PC-9 (cell line): Measurements from ENCODE around the gene RRP9. TPM values are rescaled to one million over a fixed set of nuclear protein-coding genes. Genes with fewer than 3 reads are reported as not detected.

Source experiments
- BruUV-seq: library from RNA; stranded (reverse); fragments of 400-500 nt; replicated peaks from 2 replicates; lab custom pipeline; 2021; lab: Mats Ljungman, UMichigan
- CTCF ChIA-PET: fragments of 300-600 bp; sonication (Branson Sonifier 250); formaldehyde crosslinking; loops from one replicate; lab custom pipeline; 2022; ENCODE audit warnings: antibody characterized with exemption; lab: Charles Lee
- POLR2A ChIA-PET: fragments of 300-600 bp; sonication (Branson Sonifier 250); formaldehyde crosslinking; loops from one replicate; lab custom pipeline; 2022; ENCODE audit warnings: antibody characterized with exemption; ENCODE audit not compliant: unreplicated experiment; lab: Charles Lee
- DNase-seq, 2 experiments: peaks; one replicate each; pipeline versions ENCODE4 v3.0.0 to v3.0.0-alpha.2; 2015 to 2022; ENCODE audit warnings: mixed read lengths in 1 of 2
- H2AFZ ChIP-seq: fragments of 200-600 bp; sonication (generic); 2 replicates; pipeline ENCODE4 v1.8.1; 2017; ENCODE audit warnings: antibody characterized with exemption
- H3F3A ChIP-seq: fragments of 200-600 bp; sonication (generic); 2 replicates; pipeline ENCODE4 v1.8.1; 2017; ENCODE audit warnings: antibody characterized with exemption, mild to moderate bottlenecking, low read depth; ENCODE audit not compliant: insufficient read depth
- H3K27ac ChIP-seq: fragments of 200-600 bp; sonication (generic); 2 replicates; pipeline ENCODE4 v1.6.1; 2016; ENCODE audit warnings: mixed run types
- H3K27me3 ChIP-seq: fragments of 200-600 bp; sonication (generic); 2 replicates; pipeline ENCODE4 v1.6.1; 2016; ENCODE audit warnings: low read depth, mixed run types; ENCODE audit not compliant: insufficient read depth
- H3K36me3 ChIP-seq: fragments of 200-600 bp; sonication (generic); 2 replicates; pipeline ENCODE4 v1.6.1; 2016; ENCODE audit warnings: low read depth, mixed run types
- H3K4me1 ChIP-seq: fragments of 200-600 bp; sonication (generic); replicated peaks from 2 replicates; pipeline ENCODE4 v1.6.1; 2016; ENCODE audit warnings: mixed run types; ENCODE audit not compliant: insufficient read depth
- H3K4me2 ChIP-seq: fragments of 200-600 bp; sonication (generic); 2 replicates; pipeline ENCODE4 v1.6.1; 2017; ENCODE audit warnings: mixed run types
- H3K4me3 ChIP-seq: fragments of 200-600 bp; sonication (generic); 2 replicates; pipeline ENCODE4 v1.6.1; 2016; ENCODE audit warnings: mixed run types
- H3K79me2 ChIP-seq: fragments of 200-600 bp; sonication (generic); 2 replicates; pipeline ENCODE4 v1.6.1; 2017; ENCODE audit warnings: low read depth, mixed run types
- H3K9me2 ChIP-seq: fragments of 200-600 bp; sonication (generic); 2 replicates; pipeline ENCODE4 v1.8.1; 2017; ENCODE audit warnings: mild to moderate bottlenecking; ENCODE audit not compliant: insufficient read depth
- H3K9me3 ChIP-seq: fragments of 200-600 bp; sonication (generic); 2 replicates; pipeline ENCODE4 v1.8.1; 2016; ENCODE audit warnings: low read depth; ENCODE audit not compliant: insufficient read depth
- H4K20me1 ChIP-seq: fragments of 200-600 bp; sonication (generic); 2 replicates; pipeline ENCODE4 v1.8.1; 2017; ENCODE audit not compliant: insufficient read depth
- CTCF ChIP-seq: fragments of 200-600 bp; sonication (generic); conservative IDR thresholded peaks from 2 replicates; pipeline ENCODE4 v1.6.1; 2017; ENCODE audit warnings: mixed run types, antibody characterized with exemption, mild to moderate bottlenecking, moderate library complexity
- EZH2 ChIP-seq: fragments of 200-600 bp; sonication (generic); IDR thresholded peaks from 2 replicates; pipeline ENCODE4 v1.8.0; 2017; ENCODE audit warnings: antibody characterized with exemption, low read depth
- intact Hi-C: fragments of 100-400 bp; cut with micrococcal nuclease; formaldehyde crosslinking; loops from one replicate; pipeline ENCODE4 v1.10.0; 2022; ENCODE audit not compliant: unreplicated experiment
- total RNA-seq: library from RNA; stranded (reverse); gene quantifications from 2 replicates; pipeline ENCODE4 v1.2.3, GENCODE V29; 2021

Gene RRP9
- total RNA-seq, 1 experiment from 2014 or later, result 23.4 TPM

GRCh38 chr3:51966016-51966415 is 24.3 kb upstream of the RRP9 start:
- ChIA-PET POLR2A (no interaction called here), CTCF (no interaction called here)
- Histone ChIP-seq H4K20me1 (no peaks in the 10 kb centered on the region), H3K4me2 (no peak overlapping the region), H3K9me3 (no peaks in the 10 kb centered on the region), H3K4me3 (no peak overlapping the region), H3K79me2 (no peaks in the 10 kb centered on the region), H2AFZ (no peak overlapping the region), H3F3A (peaks cover 21% of the 10 kb centered on the region), H3K36me3 (no peaks in the 10 kb centered on the region), H3K27ac (no peak overlapping the region), H3K27me3 (no peaks in the 10 kb centered on the region), H3K4me1 (peaks cover 4% of the 10 kb centered on the region; the same call in 1 of the 2 replicates), H3K9me2 (no peaks in the 10 kb centered on the region)
- TF ChIP-seq EZH2 (no peak), CTCF (no peak)
- intact Hi-C loops, result no loop called here
- no peak for DNase-seq
- no TSS peak for BruUV-seq

- no peak overlapping the region for H2AFZ ChIP-seq
- H3K9me2 ChIP-seq, result no peaks in the 10 kb centered on the region
- H3F3A ChIP-seq, result peaks cover 12% of the 10 kb centered on the region
- H3K27ac ChIP-seq, result no peak overlapping the region
- intact Hi-C loops, result no loop called here
- no peaks in the 10 kb centered on the region for H3K27me3 ChIP-seq
- no peak overlapping the region for H3K4me2 ChIP-seq
- H3K9me3 ChIP-seq, result no peaks in the 10 kb centered on the region
- POLR2A ChIA-PET, result no interaction called here
- no peak for DNase-seq
- no peak overlapping the region for H3K4me3 ChIP-seq
- H3K36me3 ChIP-seq, result no peaks in the 10 kb centered on the region
- H3K4me1 ChIP-seq, result peaks cover 4% of the 10 kb centered on the region; the same call in 1 of the 2 replicates
- no peaks in the 10 kb centered on the region for H4K20me1 ChIP-seq
- no TSS peak for BruUV-seq
- no peaks in the 10 kb centered on the region for H3K79me2 ChIP-seq
- CTCF ChIA-PET, result no interaction called here
- no peak for TF ChIP-seq EZH2
- TF ChIP-seq CTCF, result no peak
Measured at GRCh38 chr3:51964521-51964920, 22.8 kb upstream of the RRP9 start.

GRCh38 chr3:51963951-51964451 is 22.3 kb upstream of the RRP9 start:
- Histone ChIP-seq H3K9me3 (no peaks in the 10 kb centered on the region), H3K79me2 (no peaks in the 10 kb centered on the region), H3K4me1 (peaks cover 4% of the 10 kb centered on the region; the same call in 1 of the 2 replicates), H3K4me2 (no peak overlapping the region), H3K27me3 (no peaks in the 10 kb centered on the region), H3F3A (peaks cover 6% of the 10 kb centered on the region; the same call in 1 of the 2 replicates), H4K20me1 (no peaks in the 10 kb centered on the region), H3K36me3 (no peaks in the 10 kb centered on the region), H3K4me3 (no peak overlapping the region), H2AFZ (no peak overlapping the region), H3K27ac (no peak overlapping the region), H3K9me2 (no peaks in the 10 kb centered on the region)
- POLR2A ChIA-PET, result no interaction called here
- no peak for TF ChIP-seq EZH2
- intact Hi-C loops, result no loop called here
- CTCF ChIA-PET, result interaction anchor here (0.6 kb wide), 1 partner anchor 1107 kb away, joined by 6 read pairs; no protein-coding TSS in a partner anchor
- BruUV-seq, result no TSS peak
- no peak for DNase-seq
